Smooth muscle cell (in vitro differentiated cells): Measurements from ENCODE around the gene CDH26. TPM values are rescaled to one million over a fixed set of nuclear protein-coding genes. Genes with fewer than 3 reads are reported as not detected.
A peak's percentile ranks its signal among the peaks of the same experiment; 100 is the strongest.
"Not testable (repeated sequence)": the region's sequence is repeated elsewhere in the genome, so short reads cannot be mapped to it uniquely, and the experiment has no call there.

Experiments
- DNase-seq: peaks from one replicate; lab custom pipeline; 2025; ENCODE audit not compliant: unreplicated experiment; lab: John Stamatoyannopoulos, UW
- H2AFZ ChIP-seq: fragments of 200-600 bp; sonication (generic); 2 replicates; pipeline ENCODE4 v1.6.0; 2016; ENCODE audit warnings: antibody characterized with exemption, low read depth, mild to moderate bottlenecking
- H3F3A ChIP-seq: fragments of 200-600 bp; sonication (generic); 2 replicates; pipeline ENCODE4 v1.6.0; 2017; ENCODE audit warnings: antibody characterized with exemption, low read depth
- H3K27ac ChIP-seq: fragments of 200-600 bp; sonication (generic); 2 replicates; pipeline ENCODE4 v1.5.1; 2016; ENCODE audit warnings: low read depth, mild to moderate bottlenecking
- H3K27me3 ChIP-seq: fragments of 200-600 bp; sonication (generic); 2 replicates; pipeline ENCODE4 v1.6.1; 2016; ENCODE audit warnings: low read depth, mild to moderate bottlenecking
- H3K36me3 ChIP-seq: fragments of 200-600 bp; sonication (generic); 2 replicates; pipeline ENCODE4 v1.5.1; 2016; ENCODE audit warnings: low read depth
- H3K4me1 ChIP-seq: fragments of 200-600 bp; sonication (generic); 2 replicates; pipeline ENCODE4 v1.5.1; 2016; ENCODE audit warnings: low read depth
- H3K4me2 ChIP-seq: fragments of 200-600 bp; sonication (generic); 2 replicates; pipeline ENCODE4 v1.6.0; 2016; ENCODE audit warnings: mild to moderate bottlenecking
- H3K4me3 ChIP-seq: fragments of 200-600 bp; sonication (generic); 2 replicates; pipeline ENCODE4 v1.5.1; 2016; ENCODE audit warnings: mild to moderate bottlenecking
- H3K79me2 ChIP-seq: fragments of 200-600 bp; sonication (generic); 2 replicates; pipeline ENCODE4 v1.6.0; 2016; ENCODE audit warnings: low read depth, mild to moderate bottlenecking
- H3K9ac ChIP-seq: fragments of 200-600 bp; sonication (generic); 2 replicates; pipeline ENCODE4 v1.6.0; 2016; ENCODE audit warnings: low read depth
- H3K9me3 ChIP-seq: fragments of 200-600 bp; sonication (generic); replicated peaks from 2 replicates; pipeline ENCODE4 v1.5.1; 2016; ENCODE audit warnings: low read depth
- H4K20me1 ChIP-seq: fragments of 200-600 bp; sonication (generic); 2 replicates; pipeline ENCODE4 v1.6.0; 2016; ENCODE audit warnings: low read depth
- WGBS: methylation state at CpG from one replicate; pipeline ENCODE4 v1.1.7; 2016; ENCODE audit warnings: low lambda C conversion rate; 5-methylcytosine and 5-hydroxymethylcytosine counted together
- polyA plus RNA-seq: library from polyadenylated mRNA; unstranded; fragments of >200 nt; fragmentation: Nextera tagmentation; extraction: Ambion mirVana; gene quantifications from 2 replicates; pipeline ENCODE4 v1.2.1, GENCODE V29; 2016
- total RNA-seq: library from RNA; depleted of rRNA; stranded (reverse); fragments of >200 nt; gene quantifications from 2 replicates; pipeline ENCODE4 v1.2.3, GENCODE V29; 2014
- TF ChIP-seq, protein P1 (sequence below): fragments of 200-600 bp; sonication (generic); IDR thresholded peaks from 2 replicates; pipeline ENCODE4 v1.5.1; 2017; ENCODE audit warnings: borderline replicate concordance, mild to moderate bottlenecking, antibody characterized with exemption; ENCODE audit not compliant: insufficient read depth, poor library complexity, severe bottlenecking

The CDH26 gene
- total and polyA plus RNA-seq, 2 experiments from 2014 or later = 0.18 to 1.2 TPM

DNA sequence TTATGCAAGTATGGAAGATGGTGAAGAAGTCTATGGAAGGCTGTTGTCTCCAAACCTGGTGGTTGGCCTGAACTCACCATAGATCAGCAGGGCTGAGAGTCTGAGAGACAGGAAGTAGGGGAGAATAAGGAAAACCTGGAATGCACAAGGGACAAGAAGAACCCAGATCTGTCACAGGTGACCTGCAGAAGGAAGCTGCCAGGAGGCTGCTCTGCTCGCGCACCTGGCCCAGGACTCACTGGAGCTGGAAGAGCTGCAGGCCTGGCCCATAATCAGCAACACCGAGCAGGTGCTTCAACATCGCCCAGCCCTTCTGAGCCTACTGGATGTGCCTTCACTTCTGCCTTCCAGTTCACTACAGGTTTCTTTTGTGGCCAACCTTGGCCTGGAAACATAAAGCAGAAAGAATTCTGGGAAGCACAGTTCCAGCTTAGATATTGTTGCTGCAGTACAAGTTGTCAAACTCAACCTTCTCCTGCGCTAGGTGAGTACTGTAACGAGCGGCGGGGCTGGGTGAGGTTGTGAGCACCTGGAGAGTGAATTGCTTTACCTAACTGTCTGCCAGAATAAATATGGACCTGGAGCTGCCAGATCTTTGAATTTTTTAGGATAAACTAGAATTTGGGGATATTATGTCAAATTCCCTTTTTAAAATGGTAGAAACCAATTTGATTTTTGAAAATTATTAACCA is 82.4 kb downstream of the CDH26 start:
- TF ChIP-seq, protein P1, sequence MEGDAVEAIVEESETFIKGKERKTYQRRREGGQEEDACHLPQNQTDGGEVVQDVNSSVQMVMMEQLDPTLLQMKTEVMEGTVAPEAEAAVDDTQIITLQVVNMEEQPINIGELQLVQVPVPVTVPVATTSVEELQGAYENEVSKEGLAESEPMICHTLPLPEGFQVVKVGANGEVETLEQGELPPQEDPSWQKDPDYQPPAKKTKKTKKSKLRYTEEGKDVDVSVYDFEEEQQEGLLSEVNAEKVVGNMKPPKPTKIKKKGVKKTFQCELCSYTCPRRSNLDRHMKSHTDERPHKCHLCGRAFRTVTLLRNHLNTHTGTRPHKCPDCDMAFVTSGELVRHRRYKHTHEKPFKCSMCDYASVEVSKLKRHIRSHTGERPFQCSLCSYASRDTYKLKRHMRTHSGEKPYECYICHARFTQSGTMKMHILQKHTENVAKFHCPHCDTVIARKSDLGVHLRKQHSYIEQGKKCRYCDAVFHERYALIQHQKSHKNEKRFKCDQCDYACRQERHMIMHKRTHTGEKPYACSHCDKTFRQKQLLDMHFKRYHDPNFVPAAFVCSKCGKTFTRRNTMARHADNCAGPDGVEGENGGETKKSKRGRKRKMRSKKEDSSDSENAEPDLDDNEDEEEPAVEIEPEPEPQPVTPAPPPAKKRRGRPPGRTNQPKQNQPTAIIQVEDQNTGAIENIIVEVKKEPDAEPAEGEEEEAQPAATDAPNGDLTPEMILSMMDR = no peak
- DNase-seq = no peak
- 94% methylated on average over 8 of the region's 8 CpGs for WGBS

DNA sequence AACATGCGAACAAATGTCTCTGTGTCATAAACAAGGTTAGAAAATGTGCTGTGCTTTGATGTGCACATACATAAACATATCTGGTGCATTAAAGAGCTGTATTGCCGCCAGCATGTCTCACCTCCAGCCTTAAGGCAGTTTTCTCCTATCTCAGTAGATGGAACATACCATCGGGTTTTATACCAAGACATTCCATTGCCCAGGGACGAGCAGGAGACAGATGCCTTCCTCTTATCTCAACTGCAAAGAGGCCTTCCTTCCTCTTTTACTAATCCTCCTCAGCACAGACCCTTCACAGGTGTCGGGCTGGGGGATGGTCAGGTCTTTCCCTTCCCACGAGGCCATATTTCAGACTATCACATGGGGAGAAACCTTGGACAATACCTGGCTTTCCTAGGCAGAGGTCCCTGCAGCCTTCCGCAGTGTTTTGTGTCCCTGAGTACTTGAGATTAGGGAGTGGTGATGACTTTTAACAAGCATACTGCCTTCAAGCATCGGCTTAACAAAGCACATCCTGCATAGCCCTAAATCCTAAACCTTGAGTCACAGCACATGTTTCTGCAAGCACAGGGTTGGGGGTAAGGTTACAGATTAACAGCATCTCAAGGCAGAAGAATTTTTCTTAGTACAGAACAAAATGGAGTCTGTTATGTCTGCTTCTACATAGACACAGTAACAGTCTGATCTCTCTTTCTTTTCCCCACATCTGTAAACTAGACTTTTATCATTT is 83.4 kb downstream of the CDH26 start:
- not testable (repeated sequence) for H2AFZ ChIP-seq, H3K4me1 ChIP-seq, H3K27me3 ChIP-seq, H3F3A ChIP-seq, H4K20me1 ChIP-seq, H3K4me3 ChIP-seq, H3K79me2 ChIP-seq, H3K9ac ChIP-seq, H3K9me3 ChIP-seq, H3K36me3 ChIP-seq, DNase-seq
- Histone ChIP-seq H3K27ac (peak overlapping the region; percentile 47), H3K4me2 (peak overlapping the region; percentile 28)
- WGBS = 13% methylated on average over 8 of the region's 8 CpGs

More for the DNA sequence above, 82.4 kb downstream of the CDH26 start:
- H2AFZ ChIP-seq = no peak overlapping the region
- H4K20me1 ChIP-seq = no peaks in the 10 kb centered on the region
- no peaks in the 10 kb centered on the region for H3K9me3 ChIP-seq
- peak overlapping the region; percentile 47 for H3K27ac ChIP-seq
- H3F3A ChIP-seq = peaks cover 3% of the 10 kb centered on the region
- no peak overlapping the region for H3K4me3 ChIP-seq
- H3K4me1 ChIP-seq = no peaks in the 10 kb centered on the region
- no peaks in the 10 kb centered on the region for H3K27me3 ChIP-seq
- no peak overlapping the region for H3K4me2 ChIP-seq
- no peaks in the 10 kb centered on the region for H3K79me2 ChIP-seq
- no peak overlapping the region for H3K9ac ChIP-seq
- no peaks in the 10 kb centered on the region for H3K36me3 ChIP-seq

DNA sequence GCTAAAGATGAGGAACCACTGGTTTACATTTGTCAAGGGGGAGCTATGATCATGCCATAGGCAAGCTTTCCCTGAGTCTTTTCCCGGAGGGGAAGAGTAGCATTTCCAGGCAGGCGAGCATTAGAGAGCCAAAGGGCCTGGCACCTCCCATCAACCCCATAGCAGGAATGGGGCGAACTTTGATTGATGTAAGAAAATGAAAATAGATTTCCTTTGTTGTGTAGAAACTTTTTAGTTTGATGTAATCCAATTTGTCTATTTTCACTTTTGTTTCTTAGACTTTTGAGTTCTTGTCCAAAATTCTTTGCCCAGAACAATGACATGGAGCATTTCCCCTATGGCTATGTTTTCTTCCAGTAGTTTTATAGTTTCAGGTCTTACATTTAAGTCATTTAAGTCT is 85.2 kb downstream of the CDH26 start:
- Histone ChIP-seq H3K36me3 (no peaks in the 10 kb centered on the region), H4K20me1 (no peaks in the 10 kb centered on the region), H3K9ac (no peak overlapping the region), H3K27ac (no peak overlapping the region), H3K27me3 (no peaks in the 10 kb centered on the region), H3K79me2 (no peaks in the 10 kb centered on the region), H3F3A (peaks cover 10% of the 10 kb centered on the region), H3K4me3 (no peak overlapping the region), H3K4me1 (no peaks in the 10 kb centered on the region), H3K9me3 (no peaks in the 10 kb centered on the region), H2AFZ (no peak overlapping the region), H3K4me2 (no peak overlapping the region)
- TF ChIP-seq, protein P1 = no peak
- DNase-seq = no peak
- WGBS = 97% methylated on average over 3 of the region's 3 CpGs

DNA sequence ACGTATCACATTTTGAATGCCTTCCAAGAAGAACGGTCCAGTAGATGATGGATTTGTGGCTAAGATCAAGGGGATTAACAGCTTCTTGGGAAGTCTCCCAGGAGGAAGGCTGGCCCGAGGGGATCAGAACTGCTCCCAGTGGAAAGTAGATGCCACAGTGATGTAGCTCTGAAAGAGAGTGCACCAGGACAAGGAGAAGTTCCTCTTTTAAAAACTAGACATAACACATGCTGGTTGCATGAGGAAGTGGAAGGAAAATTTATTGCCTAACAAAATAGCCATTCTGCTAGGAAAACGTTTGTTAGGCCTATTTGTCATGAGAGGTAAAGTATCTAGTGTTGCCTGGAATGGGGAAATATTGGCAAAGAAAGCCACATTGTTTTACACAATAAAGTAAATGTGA is 87.8 kb downstream of the CDH26 start:
- no peaks in the 10 kb centered on the region for H3K79me2 ChIP-seq
- TF ChIP-seq, protein P1 = no peak
- peak overlapping the region; percentile 27 for H3K4me2 ChIP-seq
- DNase-seq = no peak
- no peak overlapping the region for H3K9ac ChIP-seq
- no peak overlapping the region for H2AFZ ChIP-seq
- H3K9me3 ChIP-seq = no peaks in the 10 kb centered on the region
- 6% methylated on average over 4 of the region's 4 CpGs for WGBS
- H3K27ac ChIP-seq = no peak overlapping the region
- H3K4me3 ChIP-seq = no peak overlapping the region
- H3F3A ChIP-seq = peaks cover 10% of the 10 kb centered on the region
- no peaks in the 10 kb centered on the region for H3K27me3 ChIP-seq
- H4K20me1 ChIP-seq = no peaks in the 10 kb centered on the region
- no peaks in the 10 kb centered on the region for H3K4me1 ChIP-seq
- H3K36me3 ChIP-seq = no peaks in the 10 kb centered on the region
